ENCODE results near the gene CDK8.

The CDK8 gene

DNA sequence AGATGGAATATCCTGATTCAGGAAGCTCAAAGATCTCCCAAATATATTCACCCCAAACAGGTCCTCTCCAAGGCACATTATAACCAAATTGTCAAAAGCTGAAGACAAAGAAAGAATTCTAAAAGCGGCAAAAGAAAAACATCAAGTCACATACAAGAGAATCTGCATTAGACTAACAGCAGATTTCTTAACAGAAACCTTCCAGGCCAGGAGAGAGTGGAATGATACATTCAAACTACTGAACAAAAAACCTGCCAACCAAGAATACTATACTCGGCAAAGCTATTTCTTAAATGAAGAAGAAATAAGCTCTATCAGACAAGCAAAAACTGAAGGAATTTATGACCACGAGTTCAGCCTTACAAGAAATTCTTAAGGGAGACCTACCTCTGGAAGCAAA, 183.0 kb downstream of the CDK8 start:
- in situ Hi-C loops (cut with MboI; ENCODE audit: low sequenced_read_pairs): no loop called here

DNA sequence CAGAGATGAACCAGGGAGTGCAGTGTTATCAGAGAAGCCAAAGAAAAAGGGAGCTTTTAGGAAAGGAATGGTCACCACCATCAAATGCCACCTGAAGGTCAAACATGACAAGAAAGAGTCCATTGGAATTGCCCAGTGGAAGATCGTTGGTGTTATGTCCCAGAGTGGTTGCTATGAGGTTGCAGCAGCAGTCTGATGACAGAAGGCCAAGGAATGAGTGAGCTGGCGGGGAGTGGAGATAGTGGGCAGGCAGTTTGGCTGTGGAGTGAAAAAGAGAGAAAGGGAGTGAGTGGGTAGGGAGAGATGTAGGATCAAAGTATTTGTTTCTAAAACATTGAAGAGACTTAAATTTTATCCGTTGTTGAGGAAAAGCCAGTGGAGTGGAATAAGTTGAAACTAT, 186.2 kb downstream of the CDK8 start:
- in situ Hi-C loops (cut with MboI; ENCODE audit: low sequenced_read_pairs): no loop called here

DNA sequence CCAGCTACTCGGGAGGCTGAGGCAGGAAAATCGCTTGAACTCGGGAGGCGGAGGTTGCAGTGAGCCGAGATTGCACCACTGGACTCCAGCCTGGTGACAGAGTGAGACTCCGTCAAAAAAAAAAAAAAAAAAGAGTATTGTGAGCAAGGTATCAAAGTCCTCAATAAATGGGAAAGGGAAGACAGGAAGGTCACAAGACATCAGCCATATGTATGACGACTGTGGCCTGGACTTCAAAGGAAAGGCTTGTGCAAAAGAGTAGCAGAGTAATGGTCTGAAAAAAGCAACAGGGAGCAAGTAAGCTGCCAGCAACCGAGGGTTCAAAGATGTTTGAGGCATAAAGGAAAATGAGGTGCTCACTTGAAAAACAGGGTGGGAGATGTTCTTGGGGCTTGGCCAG, 187.5 kb downstream of the CDK8 start:
- in situ Hi-C loops (cut with MboI; ENCODE audit: low sequenced_read_pairs): no loop called here

- in situ Hi-C loops (cut with MboI; ENCODE audit: low sequenced_read_pairs): no loop called here
Measured at GRCh38 chr13:26442541-26442940, 188.6 kb downstream of the CDK8 start.

- in situ Hi-C loops (cut with MboI; ENCODE audit: low sequenced_read_pairs): no loop called here
Measured at GRCh38 chr13:26445092-26445491, 191.2 kb downstream of the CDK8 start.

- in situ Hi-C loops (cut with MboI; ENCODE audit: low sequenced_read_pairs): no loop called here
Measured at GRCh38 chr13:26446751-26447150, 192.8 kb downstream of the CDK8 start.

DNA sequence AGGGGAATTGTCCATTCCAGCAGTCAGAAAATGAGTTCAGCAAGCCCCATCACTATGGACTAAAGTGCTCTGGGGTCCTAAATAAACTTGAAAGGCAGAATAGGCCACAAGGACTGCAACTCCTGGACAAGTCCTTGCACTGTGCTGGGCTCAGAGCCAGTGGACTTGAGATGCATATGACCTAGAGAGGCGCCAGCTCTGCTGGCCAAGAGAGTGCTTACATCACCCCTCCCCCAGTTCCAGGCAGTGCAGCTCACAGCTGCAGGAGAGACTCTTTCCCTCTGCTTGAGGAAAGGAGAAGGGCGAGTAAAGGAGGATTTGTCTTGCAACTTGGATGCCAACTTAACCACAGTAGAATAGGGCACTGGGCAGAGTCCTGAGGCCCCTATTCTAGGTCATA, 194.1 kb downstream of the CDK8 start:
- in situ Hi-C loops (cut with MboI; ENCODE audit: low sequenced_read_pairs): no loop called here

DNA sequence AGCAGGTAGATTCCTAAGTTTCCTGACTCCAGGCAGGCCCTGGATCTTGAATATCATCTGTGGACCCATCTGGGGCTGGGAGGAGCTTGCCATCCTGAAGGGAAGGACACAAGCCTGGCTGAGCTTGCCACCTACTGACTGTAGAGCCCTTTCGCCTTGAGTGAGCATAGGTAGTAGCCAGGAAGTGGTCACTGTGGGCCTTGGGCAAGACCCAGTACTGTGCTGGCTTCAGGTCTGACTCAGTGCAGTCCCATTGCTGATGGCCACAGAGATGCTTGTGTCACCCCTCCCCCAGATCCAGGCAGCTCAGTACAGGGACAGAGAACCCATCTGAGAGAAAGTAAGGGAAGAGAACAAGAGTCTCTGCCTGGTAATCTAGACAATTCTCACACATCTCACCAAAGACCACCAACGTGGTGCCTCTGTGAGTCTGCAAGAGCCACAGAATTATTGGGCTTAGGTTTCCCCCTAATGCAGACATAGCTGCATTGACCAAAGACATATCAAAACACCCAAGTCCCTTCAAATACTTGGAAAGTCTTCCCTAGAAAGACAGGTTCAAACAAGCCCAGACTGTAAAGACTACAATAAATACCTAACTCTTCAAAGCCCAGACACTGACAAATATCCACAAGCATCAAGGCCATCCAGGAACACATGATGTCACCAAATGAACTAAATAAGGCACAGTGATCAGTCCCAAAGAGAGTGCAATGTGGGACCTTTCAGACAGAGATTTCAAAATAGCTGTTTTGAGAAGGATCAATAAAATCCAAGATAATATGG, 195.3 kb downstream of the CDK8 start:
- in situ Hi-C loops (cut with MboI; ENCODE audit: low sequenced_read_pairs): no loop called here
